SIG-M5 (cell line): ENCODE data around the gene UVRAG.

ENCODE experiments used
- DNase-seq: peaks from one replicate; lab custom pipeline; 2025; lab: John Stamatoyannopoulos, UW

The UVRAG gene

DNA sequence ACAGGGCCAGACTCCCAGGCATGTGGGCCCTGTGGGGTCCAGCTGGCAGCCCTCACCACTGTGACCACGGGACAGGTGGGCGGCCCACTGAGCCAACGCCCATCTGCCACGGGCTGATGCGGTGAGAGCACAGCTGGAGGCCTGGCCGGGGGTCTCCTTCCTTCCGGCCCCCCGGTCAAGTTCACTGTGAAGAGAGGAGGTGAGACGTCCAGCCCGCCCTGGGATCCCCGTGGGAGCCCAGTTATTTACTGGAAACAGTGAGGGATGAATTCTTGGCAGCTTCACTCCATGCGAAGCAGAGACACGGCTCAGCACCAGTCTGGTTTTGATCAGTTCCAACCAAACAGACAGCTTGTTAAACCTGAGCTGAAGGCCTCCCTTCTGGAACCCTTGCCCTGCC lies 352.6 kb downstream of the UVRAG start:
- DNase-seq, result no peak

DNA sequence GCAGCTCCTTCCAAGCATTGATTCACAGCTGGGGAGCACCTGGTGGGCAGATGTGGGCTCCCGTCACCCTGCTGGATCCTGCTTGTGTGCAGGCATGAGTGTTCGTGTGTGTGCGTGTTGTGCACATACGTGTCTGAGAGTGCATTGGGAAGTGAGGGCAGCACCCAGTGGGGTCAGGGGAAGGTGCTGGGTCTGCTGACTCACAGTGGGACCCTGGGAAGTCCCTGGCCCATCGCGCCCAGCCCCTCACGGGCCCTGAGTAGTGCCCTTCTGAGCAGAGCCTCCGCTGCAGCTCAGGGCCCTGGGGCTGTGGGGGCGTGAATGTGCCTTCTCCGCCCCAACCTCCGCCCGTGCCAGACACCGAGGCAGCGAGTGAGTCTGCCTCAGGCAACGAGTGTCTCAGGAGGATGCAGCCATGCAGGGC lies 354.5 kb downstream of the UVRAG start:
- no peak for DNase-seq

DNA sequence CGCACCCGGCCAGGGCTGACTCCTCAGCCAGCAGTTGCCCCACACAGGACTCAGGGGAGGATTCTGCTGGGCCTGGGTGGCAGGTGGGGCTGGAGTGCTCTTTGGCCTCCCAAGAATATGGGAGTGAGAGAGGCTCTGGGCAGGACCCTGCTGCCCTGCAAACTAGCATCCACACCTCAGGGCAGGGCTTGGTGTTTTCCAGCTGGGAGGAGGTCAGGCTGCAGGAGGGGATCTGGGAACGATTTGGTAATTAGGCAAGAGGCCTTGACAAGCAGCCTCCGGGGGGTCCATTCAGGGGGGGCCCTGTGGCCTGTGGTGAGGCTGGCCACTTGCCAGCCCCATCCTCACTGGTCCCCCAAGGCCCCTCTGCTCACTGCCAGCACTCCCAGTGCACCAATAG lies 355.5 kb downstream of the UVRAG start:
- no peak for DNase-seq

DNA sequence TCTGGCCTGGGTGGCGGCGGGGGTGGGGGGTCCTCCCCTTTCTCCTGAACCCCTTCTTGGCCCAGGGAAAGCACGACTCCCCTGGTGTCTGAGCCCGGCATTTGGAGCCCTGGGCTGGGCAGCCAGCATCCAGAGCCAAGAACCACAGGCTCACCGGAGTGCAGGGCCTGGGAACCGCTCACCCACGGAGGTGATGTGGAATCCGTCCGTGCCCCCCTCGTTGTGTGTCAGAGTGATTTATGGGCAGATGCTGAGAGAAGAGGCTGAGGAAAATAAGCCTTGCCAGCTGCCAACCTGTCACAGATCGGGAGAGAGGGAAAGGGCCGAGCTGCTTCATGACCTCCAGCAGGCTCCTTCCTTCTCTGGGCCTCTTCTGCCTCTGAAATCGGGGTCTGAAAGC lies 357.6 kb downstream of the UVRAG start:
- DNase-seq, result no peak

DNA sequence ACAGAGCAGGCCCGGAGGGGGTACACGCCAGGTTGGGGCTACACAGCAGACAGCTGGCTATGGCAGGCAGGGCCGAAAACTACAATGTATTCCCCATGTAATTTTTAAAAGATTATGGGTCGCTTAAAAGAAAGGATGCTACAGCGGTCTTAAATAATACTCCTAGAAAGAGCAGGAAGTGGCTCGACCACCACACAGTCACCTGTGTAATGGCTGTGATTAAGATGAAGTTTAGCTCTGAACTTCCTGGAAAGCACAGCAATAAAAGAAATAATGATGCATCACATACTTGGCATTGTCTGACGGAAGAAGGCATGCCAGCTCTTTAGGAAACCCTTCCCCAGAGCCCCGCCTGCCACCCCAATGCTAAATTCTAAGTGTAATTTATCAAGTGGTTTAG lies 358.7 kb downstream of the UVRAG start:
- no peak for DNase-seq

DNA sequence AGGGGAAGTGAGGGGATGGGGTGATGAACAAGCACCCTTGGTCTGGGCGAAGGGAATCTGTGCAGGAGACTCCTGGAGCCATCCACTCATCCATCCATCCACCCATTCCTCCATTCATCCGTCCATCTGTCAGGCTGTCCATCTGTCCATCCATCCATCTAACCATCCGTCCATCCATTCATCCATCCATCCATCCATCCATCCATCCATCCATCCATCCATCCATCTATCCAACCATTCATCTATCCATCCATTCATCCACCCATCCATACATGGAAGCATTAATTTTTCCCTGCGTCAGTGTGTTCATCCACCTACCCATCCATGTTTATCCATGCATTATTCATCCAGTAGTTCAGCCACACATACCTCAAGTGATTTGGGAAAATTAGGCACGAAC lies 359.3 kb downstream of the UVRAG start:
- no peak for DNase-seq

DNA sequence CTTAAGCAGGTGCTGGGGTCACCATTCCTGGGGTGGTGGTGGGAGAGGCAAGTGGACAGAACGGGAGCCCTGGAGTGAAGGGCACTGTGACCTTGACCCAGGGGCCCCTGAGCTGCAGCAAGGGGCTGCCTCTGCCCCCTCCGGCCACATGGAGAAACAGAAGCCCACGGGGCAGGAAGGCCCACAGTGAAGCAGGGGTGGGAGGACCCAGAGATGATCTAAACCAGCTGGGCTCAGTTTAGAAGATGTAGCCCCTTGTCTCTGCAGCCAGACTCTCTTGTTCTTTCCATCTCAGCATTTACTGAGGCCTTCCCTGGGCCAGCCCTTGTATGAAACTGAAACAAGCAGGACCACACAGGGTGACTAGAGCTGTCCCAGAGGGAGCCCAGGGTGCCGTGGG lies 360.8 kb downstream of the UVRAG start:
- DNase-seq, result no peak

DNA sequence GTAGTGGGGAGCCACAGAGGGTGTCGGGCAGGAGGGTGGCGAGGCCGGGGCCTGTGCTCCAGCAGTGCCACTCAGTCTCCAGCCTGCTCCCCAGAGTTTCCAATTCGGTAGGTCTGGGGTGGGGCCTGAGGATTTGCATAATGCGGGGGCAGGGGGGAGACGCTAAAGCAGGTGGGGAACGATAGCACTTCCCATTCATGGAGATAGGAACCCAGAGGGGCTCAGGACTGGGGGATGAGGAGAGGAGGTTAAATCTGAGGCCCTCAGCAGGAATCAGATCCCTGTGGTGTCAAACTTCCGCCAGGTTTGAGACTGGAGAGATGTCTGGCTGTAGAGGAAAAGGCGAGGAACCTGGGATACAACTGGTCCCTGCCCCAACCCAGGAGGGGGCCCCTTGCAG lies 361.5 kb downstream of the UVRAG start:
- no peak for DNase-seq

DNA sequence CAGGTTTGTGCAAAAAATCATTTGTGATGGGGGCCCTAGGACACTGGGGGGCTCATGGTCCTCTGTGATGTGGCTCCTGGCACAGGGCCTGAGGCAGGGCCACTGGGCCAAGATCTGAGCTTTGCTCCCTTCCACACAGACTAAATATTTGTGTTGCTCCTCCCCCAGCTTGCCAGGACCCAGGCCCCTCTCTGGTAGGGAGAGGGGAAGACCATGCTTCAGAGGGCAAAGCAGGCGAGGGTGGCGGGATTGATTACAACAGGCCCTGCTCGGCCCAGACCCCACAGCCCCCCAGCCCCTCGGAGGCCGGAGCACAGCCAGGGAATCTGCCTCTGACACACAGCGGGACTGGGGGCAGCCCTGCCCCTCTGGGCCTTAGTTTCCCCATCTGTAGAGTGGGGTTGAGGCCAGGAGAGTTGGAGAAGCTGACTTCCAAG lies 362.3 kb downstream of the UVRAG start:
- DNase-seq, result no peak

DNA sequence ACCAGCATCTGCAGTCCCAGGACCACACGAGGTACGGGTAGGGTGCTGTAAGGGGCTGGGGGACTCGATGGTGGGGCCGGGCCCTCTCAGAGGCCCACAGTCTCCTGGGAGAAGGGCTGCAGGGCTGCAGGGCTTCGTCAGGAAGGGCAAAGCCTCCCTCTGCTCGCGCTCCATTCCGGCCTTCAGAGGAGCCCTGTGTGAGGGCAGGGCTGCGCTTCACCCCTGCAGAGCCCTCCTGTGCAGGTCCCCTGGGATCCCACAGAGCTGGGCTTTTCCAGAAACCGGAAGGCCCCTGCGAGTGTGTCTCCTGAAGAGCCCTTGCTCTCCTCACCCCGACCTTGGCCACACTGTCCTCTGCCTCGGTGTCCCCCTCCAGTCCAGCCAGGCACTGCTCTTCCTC lies 364.1 kb downstream of the UVRAG start:
- DNase-seq, result no peak

DNA sequence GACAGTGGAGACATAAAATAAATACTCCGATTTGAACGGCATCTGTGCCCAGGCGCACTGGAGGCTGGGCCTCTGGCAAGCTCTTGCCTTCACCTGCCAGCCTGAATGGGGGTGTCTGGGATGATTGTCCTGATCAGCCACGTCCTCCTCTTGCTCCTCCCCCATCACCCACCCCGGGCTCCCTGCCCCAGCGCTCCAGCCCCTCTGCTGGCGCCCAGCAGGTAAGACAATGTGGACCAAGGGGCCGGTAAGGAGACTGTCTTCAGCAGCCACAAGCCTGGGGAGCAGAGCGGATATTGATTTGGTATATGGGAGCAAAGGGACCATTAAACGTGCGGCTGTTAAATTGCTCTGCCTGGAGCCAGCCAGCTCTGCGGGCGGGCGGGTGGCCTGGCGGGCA lies 366.4 kb downstream of the UVRAG start:
- DNase-seq, result no peak

DNA sequence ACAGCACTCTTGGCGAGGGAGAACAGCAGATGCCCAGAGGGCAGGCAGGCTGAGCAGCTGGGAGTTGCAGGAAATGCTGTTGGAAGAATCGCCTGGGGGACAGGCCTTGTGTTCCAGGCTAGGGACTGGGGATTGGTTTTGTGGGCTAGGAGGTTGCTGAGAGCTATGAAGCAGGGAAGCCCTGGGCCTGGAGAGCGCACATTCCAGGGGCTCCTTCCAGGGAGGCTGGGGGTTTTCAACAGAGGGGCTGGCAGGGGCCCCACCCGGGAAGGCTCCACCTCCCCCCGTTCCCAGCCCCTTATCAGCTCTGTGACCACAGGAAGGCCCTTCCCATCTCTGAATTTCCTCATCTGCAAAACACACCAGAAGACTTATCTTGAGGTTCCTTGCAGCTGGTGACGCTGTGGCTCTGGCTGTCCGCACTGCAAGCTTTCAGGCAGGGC lies 369.6 kb downstream of the UVRAG start:
- no peak for DNase-seq

DNA sequence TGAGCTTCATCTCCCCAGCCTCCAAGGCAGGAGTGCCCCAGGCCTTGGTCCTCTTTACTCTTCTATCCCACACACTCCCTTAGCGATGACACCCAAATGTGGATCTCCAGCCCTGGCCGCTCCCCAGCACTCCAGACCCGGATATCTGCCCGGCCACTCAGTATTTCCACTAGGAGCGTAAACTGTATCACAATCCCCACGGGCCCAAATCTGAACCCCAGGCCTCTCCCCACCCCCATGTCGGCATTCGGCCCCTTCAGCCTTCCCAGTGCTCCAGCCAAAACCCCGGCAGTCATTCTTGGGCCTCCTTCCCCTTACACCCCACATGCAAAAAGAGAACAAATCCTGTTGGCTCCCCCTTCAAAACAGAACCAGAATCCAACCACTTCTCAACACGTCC lies 370.5 kb downstream of the UVRAG start:
- DNase-seq, result no peak

DNA sequence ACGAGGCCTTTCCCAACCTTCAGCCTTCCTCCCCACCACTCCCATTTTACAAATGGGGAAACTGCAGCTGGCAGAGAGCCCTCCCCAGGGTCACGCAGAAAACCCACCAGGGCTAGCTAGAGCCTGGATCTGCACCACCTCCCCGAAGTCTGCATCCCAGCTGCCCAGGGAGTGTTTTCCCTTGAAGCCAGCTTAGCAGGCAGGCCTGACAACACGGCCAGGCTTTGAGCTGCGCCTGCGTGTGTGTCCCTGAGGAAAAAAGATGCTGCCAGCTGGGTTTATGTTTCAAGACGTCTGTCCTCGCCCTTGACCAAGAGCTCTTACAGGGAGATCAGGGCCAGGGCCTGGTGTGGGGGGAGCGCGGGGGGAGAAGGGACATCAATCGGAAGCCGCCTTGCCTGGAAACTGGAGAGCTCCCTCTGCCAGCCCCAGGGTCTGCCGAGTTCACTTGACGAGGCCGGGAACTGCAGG lies 371.0 kb downstream of the UVRAG start:
- no peak for DNase-seq

DNA sequence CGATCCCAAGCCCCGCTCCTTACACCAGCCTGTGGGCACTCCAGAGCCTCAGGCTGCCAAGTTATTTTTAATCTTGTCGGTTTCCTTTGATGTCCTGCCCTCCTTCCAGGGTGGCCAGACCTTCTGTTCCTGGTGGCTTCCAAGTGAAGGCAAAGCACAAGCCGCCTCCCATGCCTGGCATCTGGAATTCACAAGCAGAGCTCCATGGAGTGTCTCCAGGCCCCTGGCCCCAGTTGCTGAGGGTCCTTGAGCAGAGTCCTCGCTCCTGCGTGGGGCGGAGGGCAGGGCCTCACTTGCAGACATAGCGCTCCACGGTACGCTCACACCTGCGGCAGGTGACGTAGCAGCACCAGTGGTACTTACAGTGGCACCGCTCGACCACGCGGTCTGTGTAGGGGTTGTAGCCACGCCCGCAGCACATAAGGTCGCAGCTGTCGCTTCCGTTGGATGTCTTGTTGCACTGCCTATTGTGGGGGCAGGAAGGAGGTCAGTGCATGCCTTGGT lies 371.8 kb downstream of the UVRAG start:
- no peak for DNase-seq

DNA sequence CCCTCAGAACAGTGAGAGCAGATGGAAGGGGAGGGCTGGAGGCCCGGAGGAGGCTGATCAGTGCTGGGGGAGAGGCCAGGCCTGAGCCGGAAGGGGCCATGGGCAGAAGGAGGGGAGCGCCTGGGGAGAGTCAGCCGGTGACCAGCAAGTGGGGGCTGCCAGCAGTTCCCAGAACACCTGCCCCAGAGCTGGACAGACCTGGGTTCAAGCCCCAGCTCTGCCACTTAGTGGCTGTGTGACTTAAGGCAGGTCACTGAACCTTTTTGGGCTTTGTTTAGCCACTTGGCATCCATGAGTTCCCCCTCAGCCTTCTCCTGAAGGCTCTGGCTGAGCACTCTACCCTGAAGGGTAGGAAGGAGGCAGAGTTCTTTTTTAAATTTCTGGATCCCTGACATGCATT lies 373.9 kb downstream of the UVRAG start:
- no peak for DNase-seq

DNA sequence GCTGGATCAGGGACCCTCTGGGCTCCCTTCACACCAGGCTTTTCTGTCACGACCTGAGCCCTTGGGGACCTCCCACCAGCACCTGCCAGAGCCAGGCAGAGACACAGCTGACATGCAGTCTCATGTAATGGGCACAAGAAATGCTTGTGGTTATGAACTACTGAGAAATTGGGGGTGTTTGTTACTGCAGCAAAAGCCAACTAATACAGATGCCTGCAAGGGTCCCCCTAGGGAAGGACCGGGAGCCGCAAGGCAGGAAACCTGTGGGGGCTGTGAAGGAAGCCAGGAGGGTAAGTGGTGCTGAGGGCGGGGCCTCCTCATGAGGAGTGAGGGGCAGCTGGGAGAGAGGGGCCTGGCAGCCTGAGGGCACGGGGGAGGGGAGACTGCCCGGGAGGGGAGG lies 374.7 kb downstream of the UVRAG start:
- no peak for DNase-seq

DNA sequence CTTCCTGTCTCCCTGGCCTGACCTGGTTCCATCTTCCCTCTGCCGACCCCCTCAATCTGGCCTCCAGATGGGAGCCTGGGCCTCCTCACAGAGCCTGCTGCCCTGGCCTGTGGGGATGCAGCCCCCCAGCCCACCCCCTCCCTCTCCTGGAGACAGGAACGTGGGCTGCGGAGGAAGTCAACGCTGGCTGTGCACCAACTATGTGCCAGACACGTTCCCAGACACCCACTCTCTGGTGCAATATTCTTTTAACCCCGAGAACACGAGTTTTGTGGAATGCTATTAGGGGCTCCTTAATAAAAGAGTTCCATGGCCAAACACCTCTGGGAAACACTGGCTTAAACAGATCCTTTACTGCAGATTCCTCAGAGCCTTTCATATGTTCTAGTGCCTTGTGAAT lies 375.4 kb downstream of the UVRAG start:
- DNase-seq, result no peak
